Islet precursor cell (in vitro differentiated cells): Measurements from ENCODE around the gene OR51M1.
"Not testable (repeated sequence)": the region's sequence is repeated elsewhere in the genome, so short reads cannot be mapped to it uniquely, and the experiment has no call there.

ENCODE experiments used
- DNase-seq: peaks from one replicate; pipeline ENCODE4 v3.0.0-alpha.2; 2018

The OR51M1 gene

GRCh38 chr11:5383576-5383975 is at the start of gene OR51M1:
TSS of gene OR51M1 (plus strand) at chr11:5383812. CDS start at chr11:5389399, 5,587 bp downstream.
- DNase-seq: no peak

- DNase-seq: no peak
These were observed 48.4 kb upstream of the OR51M1 start for GRCh38 chr11:5335170-5335569.

GRCh38 chr11:5336331-5336730 is 47.3 kb upstream of the OR51M1 start:
- no peak for DNase-seq

GRCh38 chr11:5337253-5337652 is 46.4 kb upstream of the OR51M1 start:
- DNase-seq: not testable (repeated sequence)

- DNase-seq: no peak
These were observed 43.8 kb upstream of the OR51M1 start for GRCh38 chr11:5339771-5340322.

GRCh38 chr11:5343474-5344335 is 39.9 kb upstream of the OR51M1 start, which contains the start of gene OR51B5:
TSS of gene OR51B5 (minus strand) at chr11:5343524. CDS start at chr11:5343524, 0 bp downstream.
- no peak for DNase-seq

- DNase-seq: no peak
These were observed 37.8 kb upstream of the OR51M1 start for GRCh38 chr11:5345831-5346230.

- DNase-seq: no peak
These were observed 34.9 kb upstream of the OR51M1 start for GRCh38 chr11:5348551-5349194.

- DNase-seq: no peak
These were observed 34.1 kb upstream of the OR51M1 start for GRCh38 chr11:5349550-5349949.

GRCh38 chr11:5351208-5351607 is 32.4 kb upstream of the OR51M1 start, which contains the start of gene OR51B6:
TSS of gene OR51B6 (plus strand) at chr11:5351508. CDS start at chr11:5351508, 0 bp downstream.
- no peak for DNase-seq

GRCh38 chr11:5356031-5356430 is 27.6 kb upstream of the OR51M1 start:
- not testable (repeated sequence) for DNase-seq

- DNase-seq: no peak
These were observed 21.5 kb upstream of the OR51M1 start for GRCh38 chr11:5362017-5362625.

GRCh38 chr11:5363679-5364078 is 19.9 kb upstream of the OR51M1 start:
- no peak for DNase-seq

- DNase-seq: no peak
These were observed 19.4 kb upstream of the OR51M1 start for GRCh38 chr11:5364214-5364613.

- not testable (repeated sequence) for DNase-seq
These were observed 17.2 kb upstream of the OR51M1 start for GRCh38 chr11:5366365-5366764.

GRCh38 chr11:5366856-5367255 is 16.8 kb upstream of the OR51M1 start:
- no peak for DNase-seq

GRCh38 chr11:5367448-5368074 is 16.1 kb upstream of the OR51M1 start:
- DNase-seq: no peak

- DNase-seq: no peak
These were observed 15.0 kb upstream of the OR51M1 start for GRCh38 chr11:5368502-5369043.

GRCh38 chr11:5369789-5370188 is 13.8 kb upstream of the OR51M1 start:
- peak; percentile 62 for DNase-seq

- DNase-seq: peak; percentile 81
These were observed 2.8 kb upstream of the OR51M1 start for GRCh38 chr11:5380740-5381342.

GRCh38 chr11:5384335-5384734 is 723 bp downstream of the OR51M1 start:
- no peak for DNase-seq

GRCh38 chr11:5390210-5390609 is 6.6 kb downstream of the OR51M1 start:
- DNase-seq: no peak
